Measurements from ENCODE around the gene ATP2B1.
A peak's percentile ranks its signal among the peaks of the same experiment; 100 is the strongest.
"Not testable (repeated sequence)": the region's sequence is repeated elsewhere in the genome, so short reads cannot be mapped to it uniquely, and the experiment has no call there.

ATP2B1 gene

GRCh38 chr12:89710873-89711750 is 2.5 kb upstream of the ATP2B1 start:
- DNase-seq = no peak

- peak; percentile 47 for DNase-seq
Observed at GRCh38 chr12:89709995-89710872, 1.6 kb upstream of the ATP2B1 start.

- DNase-seq = peak; percentile 99
Observed at GRCh38 chr12:89709157-89709994, 738 bp upstream of the ATP2B1 start.

GRCh38 chr12:89707703-89708564 is 704 bp downstream of the ATP2B1 start:
- peak; percentile 29 for DNase-seq

GRCh38 chr12:89706986-89707702 is 1.5 kb downstream of the ATP2B1 start:
- DNase-seq = no peak

GRCh38 chr12:89706551-89706950 is 2.1 kb downstream of the ATP2B1 start:
- DNase-seq = no peak

GRCh38 chr12:89704457-89704856 is 4.2 kb downstream of the ATP2B1 start:
- DNase-seq = no peak

GRCh38 chr12:89703768-89704167 is 4.9 kb downstream of the ATP2B1 start:
- DNase-seq = no peak

- no peak for DNase-seq
Observed at GRCh38 chr12:89702503-89702902, 6.1 kb downstream of the ATP2B1 start.

- DNase-seq = no peak
Observed at GRCh38 chr12:89701606-89702206, 6.9 kb downstream of the ATP2B1 start.

- DNase-seq = no peak
Observed at GRCh38 chr12:89700191-89700810, 8.3 kb downstream of the ATP2B1 start.

- DNase-seq = no peak
Observed at GRCh38 chr12:89698607-89699006, 10.0 kb downstream of the ATP2B1 start.

- DNase-seq = not testable (repeated sequence)
Observed at GRCh38 chr12:89697728-89698127, 10.9 kb downstream of the ATP2B1 start.

- DNase-seq = no peak
Observed at GRCh38 chr12:89697296-89697695, 11.3 kb downstream of the ATP2B1 start.

- DNase-seq = no peak
Observed at GRCh38 chr12:89695830-89696229, 12.8 kb downstream of the ATP2B1 start.

GRCh38 chr12:89695100-89695499 is 13.5 kb downstream of the ATP2B1 start:
- DNase-seq = no peak

- DNase-seq = no peak
Observed at GRCh38 chr12:89694542-89694941, 14.1 kb downstream of the ATP2B1 start.

GRCh38 chr12:89693639-89694202 is 14.9 kb downstream of the ATP2B1 start:
- no peak for DNase-seq

GRCh38 chr12:89692439-89692838 is 16.2 kb downstream of the ATP2B1 start:
- DNase-seq = no peak

- DNase-seq = no peak
Observed at GRCh38 chr12:89691659-89692058, 17.0 kb downstream of the ATP2B1 start.

Measured in stimulated activated naive CD4-positive, alpha-beta T cell treated with Interleukin-2 at 50 U/mL for 16 hours (primary cell).